ENCODE results near the gene NOL9.

NOL9 gene

DNA sequence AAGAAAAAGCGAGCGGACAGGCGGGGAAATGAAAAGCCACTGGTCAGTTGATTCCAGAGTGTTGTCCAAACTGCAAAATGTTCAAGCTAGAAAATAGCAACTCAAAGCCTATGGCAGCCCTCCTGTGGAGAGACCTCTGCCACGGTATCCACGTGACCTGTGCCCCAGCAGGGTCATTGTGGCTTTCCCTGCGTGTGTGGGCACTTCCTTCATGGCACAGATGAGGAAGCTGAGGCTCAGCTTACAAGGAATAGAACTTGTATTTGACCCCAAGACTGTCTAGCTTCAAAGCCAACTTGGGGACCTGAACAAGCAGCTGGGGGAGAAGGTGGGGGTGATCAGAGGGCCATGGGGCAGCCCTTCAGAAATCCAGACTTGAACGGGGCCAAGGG lies 47.3 kb downstream of the NOL9 start:
- in situ Hi-C loops (cut with MboI; ENCODE audit: low pct_unique_long_range_greater_than_20kb, low sequenced_read_pairs, unreplicated experiment), result no loop called here
- DNase-seq (ENCODE audit: low spot score), result no peak
- TF ChIP-seq, protein P1, sequence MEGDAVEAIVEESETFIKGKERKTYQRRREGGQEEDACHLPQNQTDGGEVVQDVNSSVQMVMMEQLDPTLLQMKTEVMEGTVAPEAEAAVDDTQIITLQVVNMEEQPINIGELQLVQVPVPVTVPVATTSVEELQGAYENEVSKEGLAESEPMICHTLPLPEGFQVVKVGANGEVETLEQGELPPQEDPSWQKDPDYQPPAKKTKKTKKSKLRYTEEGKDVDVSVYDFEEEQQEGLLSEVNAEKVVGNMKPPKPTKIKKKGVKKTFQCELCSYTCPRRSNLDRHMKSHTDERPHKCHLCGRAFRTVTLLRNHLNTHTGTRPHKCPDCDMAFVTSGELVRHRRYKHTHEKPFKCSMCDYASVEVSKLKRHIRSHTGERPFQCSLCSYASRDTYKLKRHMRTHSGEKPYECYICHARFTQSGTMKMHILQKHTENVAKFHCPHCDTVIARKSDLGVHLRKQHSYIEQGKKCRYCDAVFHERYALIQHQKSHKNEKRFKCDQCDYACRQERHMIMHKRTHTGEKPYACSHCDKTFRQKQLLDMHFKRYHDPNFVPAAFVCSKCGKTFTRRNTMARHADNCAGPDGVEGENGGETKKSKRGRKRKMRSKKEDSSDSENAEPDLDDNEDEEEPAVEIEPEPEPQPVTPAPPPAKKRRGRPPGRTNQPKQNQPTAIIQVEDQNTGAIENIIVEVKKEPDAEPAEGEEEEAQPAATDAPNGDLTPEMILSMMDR (IDR thresholded peaks at IDR 0.05; ENCODE audit: extremely low read depth, insufficient read depth, missing control alignments), result no peak

DNA sequence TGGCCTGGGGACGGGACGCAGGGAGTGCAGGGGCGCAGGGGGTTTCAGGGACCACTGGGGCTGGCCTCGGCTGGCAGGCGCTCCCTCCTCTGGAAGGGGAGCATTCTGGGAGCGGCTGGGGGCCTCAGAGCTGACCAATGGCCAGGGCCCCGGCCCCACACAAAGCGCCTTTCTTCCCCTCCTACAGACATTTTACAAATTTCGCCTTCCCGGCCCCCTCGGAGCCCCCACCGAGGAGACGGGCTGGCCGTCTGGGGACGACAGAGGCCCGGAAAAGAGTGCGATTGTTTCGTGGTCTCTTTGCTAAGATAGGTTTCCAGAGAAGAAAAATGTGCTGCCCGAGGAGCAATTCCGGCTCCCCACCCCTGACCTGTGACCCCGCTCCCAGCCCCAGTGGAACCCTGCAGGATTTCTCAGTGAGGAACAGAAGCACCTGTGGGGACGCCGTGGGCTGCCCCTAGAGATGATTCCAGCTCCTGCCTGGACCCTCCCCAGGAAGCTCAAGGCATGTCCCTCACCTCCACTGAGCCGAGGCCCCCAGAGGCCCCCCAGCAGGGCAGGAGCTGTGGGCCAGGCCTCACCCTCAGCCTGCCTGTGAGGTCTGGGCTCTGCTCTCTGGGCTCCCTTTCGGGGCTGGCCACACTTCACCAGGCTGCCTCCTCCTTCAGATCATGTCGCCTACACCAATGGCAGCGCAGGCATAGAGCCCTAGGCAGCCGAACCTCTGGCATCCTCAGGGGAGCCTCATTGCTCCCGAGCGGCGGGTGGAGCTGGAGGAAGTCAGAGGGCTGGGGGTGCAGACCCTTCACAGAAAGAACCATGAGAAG lies 47.9 kb downstream of the NOL9 start:
- TF ChIP-seq, protein P1 (IDR thresholded peaks at IDR 0.05; ENCODE audit: extremely low read depth, insufficient read depth, missing control alignments), result no peak
- in situ Hi-C loops (cut with MboI; ENCODE audit: low pct_unique_long_range_greater_than_20kb, low sequenced_read_pairs, unreplicated experiment), result no loop called here

DNA sequence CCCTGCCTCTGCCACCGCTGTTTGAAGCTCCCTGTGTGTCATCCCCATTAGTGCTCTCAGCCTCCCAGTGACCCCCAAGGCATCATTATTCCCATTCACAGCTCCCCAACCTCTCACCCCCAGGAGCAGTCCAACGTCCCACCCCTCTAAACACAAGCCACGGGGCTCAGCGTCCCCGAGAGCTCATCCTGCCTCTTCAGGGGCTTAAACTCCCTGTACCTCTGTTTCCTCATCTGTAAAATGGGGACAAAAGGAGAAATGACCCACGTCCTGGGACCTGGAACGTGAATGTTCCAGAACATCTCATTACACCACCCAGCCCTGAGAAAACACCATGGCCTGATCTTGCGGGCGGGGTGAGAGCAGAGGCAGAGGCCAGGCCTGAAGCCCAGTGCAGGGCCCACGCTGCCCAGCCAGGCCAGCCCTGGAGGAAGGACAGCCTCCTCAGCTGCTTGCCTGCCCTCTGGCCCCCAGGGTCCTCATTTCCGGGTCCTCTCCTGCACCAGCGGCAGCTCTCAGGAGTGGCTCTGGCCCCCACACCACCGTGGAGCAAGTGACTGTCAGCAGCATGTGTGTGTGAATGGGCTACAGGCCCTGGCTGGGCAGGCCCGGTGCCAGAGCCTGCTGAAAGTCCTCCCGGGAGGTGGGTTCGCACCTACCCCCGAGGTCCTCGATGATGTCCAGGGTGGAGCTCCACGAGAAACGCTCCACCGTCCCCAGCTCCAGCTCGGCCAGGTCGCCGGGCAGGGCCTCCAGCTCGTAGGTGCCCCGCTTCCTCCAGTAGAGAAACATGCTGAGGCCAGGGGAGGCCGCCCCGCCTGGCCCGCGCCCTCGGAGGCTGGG lies 48.7 kb downstream of the NOL9 start:
- TF ChIP-seq, protein P1 (IDR thresholded peaks at IDR 0.05; ENCODE audit: extremely low read depth, insufficient read depth, missing control alignments), result no peak
- no peak for DNase-seq (ENCODE audit: low spot score)
- in situ Hi-C loops (cut with MboI; ENCODE audit: low pct_unique_long_range_greater_than_20kb, low sequenced_read_pairs, unreplicated experiment), result no loop called here

More for the DNA sequence above, 47.9 kb downstream of the NOL9 start:
- DNase-seq (ENCODE audit: low spot score), result no peak

DNA sequence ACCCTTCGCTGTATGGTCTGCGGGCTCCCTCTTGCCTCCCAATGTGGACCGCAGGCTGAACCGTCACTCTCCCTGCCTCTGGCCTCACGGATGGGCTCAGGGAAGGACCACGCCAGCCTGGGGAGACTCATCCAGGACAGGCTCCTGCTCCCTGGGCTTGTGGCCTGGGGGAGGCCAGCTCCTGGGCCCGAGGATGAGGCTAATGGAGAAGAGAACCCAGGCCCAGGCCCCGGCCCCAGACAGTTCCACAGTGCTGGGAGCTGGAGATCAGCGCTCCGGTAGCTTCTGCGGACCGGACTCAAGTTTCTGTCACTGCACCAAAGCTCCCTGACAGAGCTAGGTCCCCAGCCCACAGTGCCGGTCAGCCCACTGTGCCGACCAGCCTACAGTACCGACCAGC lies 49.4 kb downstream of the NOL9 start:
- TF ChIP-seq, protein P1 (IDR thresholded peaks at IDR 0.05; ENCODE audit: extremely low read depth, insufficient read depth, missing control alignments), result no peak
- no peak for DNase-seq (ENCODE audit: low spot score)
- in situ Hi-C loops (cut with MboI; ENCODE audit: low pct_unique_long_range_greater_than_20kb, low sequenced_read_pairs, unreplicated experiment), result no loop called here

DNA sequence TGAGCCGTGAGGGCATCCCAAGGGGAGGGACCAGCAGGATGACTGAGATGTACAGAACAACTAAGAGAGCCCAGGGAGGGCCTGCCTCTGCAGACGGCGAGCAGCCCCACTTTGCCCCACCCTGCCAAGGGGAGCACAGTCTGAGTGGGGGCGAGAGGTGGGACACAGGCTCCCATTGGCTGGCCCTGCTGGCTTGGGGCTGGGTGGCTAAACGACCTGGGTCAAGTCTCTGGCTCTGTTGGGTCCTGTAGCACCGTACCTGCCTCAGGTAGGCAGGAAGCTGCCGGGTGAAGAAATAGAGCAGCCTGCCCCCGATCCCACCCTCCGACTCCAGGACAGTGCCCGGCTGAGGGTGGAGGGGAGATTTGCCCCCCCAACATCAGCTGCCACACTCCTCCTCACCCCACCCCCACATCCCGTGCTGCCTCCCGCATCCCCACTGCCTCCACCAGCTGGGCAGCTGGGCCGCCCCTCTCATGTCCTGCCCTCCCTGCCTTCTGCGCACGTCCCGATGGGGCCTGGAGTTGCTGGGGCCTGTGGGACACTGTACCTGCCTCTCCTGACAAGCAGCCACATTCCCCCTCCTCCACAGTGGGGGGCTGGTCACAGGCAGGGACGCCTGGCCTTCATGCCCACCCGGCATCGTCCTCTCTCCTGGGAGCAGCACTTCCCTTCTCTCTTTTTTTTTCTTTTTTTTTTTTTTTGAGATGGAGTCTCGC lies 50.3 kb downstream of the NOL9 start:
- in situ Hi-C loops (cut with MboI; ENCODE audit: low pct_unique_long_range_greater_than_20kb, low sequenced_read_pairs, unreplicated experiment), result no loop called here
- TF ChIP-seq, protein P1 (IDR thresholded peaks at IDR 0.05; ENCODE audit: extremely low read depth, insufficient read depth, missing control alignments), result no peak
- DNase-seq (ENCODE audit: low spot score), result no peak

Data from GM13977 (cell line).